Muscle layer of duodenum (tissue), 2 donors: ENCODE data around the gene CCL11.

Experiments used
- H3K27ac ChIP-seq: one replicate; pipeline ENCODE4 v1.7.0; 2013; ENCODE audit warnings: mild to moderate bottlenecking, low read length
- H3K27me3 ChIP-seq: one replicate; pipeline ENCODE4 v1.7.0; 2013; ENCODE audit warnings: low read depth, mild to moderate bottlenecking, control low read depth, low read length
- H3K36me3 ChIP-seq, 2 donors: one replicate each; pipeline ENCODE4 v1.7.0; 2013; ENCODE audit warnings: low read length in 2 of 2, control low read depth in 1 of 2, mild to moderate bottlenecking in 1 of 2; ENCODE audit not compliant: insufficient read depth in 2 of 2, control insufficient read depth in 1 of 2
- H3K4me1 ChIP-seq, 2 donors: one replicate each; pipeline ENCODE4 v1.7.0; 2013; ENCODE audit warnings: low read length in 2 of 2, mild to moderate bottlenecking in 2 of 2, control low read depth in 1 of 2, moderate library complexity in 1 of 2; ENCODE audit not compliant: insufficient read depth in 2 of 2, control insufficient read depth in 1 of 2
- H3K4me3 ChIP-seq, 2 donors: one replicate each; pipeline ENCODE4 v1.7.0; 2013; ENCODE audit warnings: low read length in 2 of 2, low read depth in 1 of 2, mild to moderate bottlenecking in 1 of 2
- H3K9me3 ChIP-seq, 2 donors: one replicate each; pipeline ENCODE4 v1.7.0; 2013; ENCODE audit warnings: low read length in 2 of 2, control low read depth in 1 of 2, mild to moderate bottlenecking in 1 of 2; ENCODE audit not compliant: control insufficient read depth in 1 of 2
- donor health status: healthy.

The CCL11 gene

GRCh38 chr17:34299027-34299426, 13.5 kb downstream of the CCL11 start:
- Histone ChIP-seq H3K4me3 (no peak overlapping the region), H3K4me1 (peaks cover 4 to 10% of the 10 kb centered on the region in 2 donors), H3K27me3 (no peaks in the 10 kb centered on the region), H3K27ac (no peak overlapping the region), H3K36me3 (no peaks in the 10 kb centered on the region), H3K9me3 (no peaks in the 10 kb centered on the region)

- Histone ChIP-seq H3K36me3 (no peaks in the 10 kb centered on the region), H3K4me3 (no peak overlapping the region), H3K27ac (no peak overlapping the region), H3K4me1 (peaks cover 4 to 10% of the 10 kb centered on the region in 2 donors), H3K27me3 (no peaks in the 10 kb centered on the region), H3K9me3 (no peaks in the 10 kb centered on the region)
Measured at GRCh38 chr17:34299956-34300577, 14.5 kb downstream of the CCL11 start.

- Histone ChIP-seq H3K4me3 (no peak overlapping the region), H3K36me3 (no peaks in the 10 kb centered on the region), H3K27ac (no peak overlapping the region), H3K9me3 (no peaks in the 10 kb centered on the region), H3K27me3 (no peaks in the 10 kb centered on the region), H3K4me1 (peaks cover 4 to 10% of the 10 kb centered on the region in 2 donors)
Measured at GRCh38 chr17:34300652-34301370, 15.3 kb downstream of the CCL11 start.

GRCh38 chr17:34301986-34302385, 16.4 kb downstream of the CCL11 start:
- Histone ChIP-seq H3K27me3 (no peaks in the 10 kb centered on the region), H3K27ac (no peak overlapping the region), H3K4me3 (no peak overlapping the region), H3K4me1 (peaks cover 4 to 10% of the 10 kb centered on the region in 2 donors), H3K36me3 (no peaks in the 10 kb centered on the region), H3K9me3 (no peaks in the 10 kb centered on the region)

- no peak overlapping the region for H3K27ac ChIP-seq
- H3K36me3 ChIP-seq: no peaks in the 10 kb centered on the region
- H3K27me3 ChIP-seq: no peaks in the 10 kb centered on the region
- no peaks in the 10 kb centered on the region for H3K9me3 ChIP-seq
- H3K4me3 ChIP-seq: no peak overlapping the region
- H3K4me1 ChIP-seq: peaks cover 4 to 10% of the 10 kb centered on the region in 2 donors
Measured at GRCh38 chr17:34302636-34303035, 17.1 kb downstream of the CCL11 start.

GRCh38 chr17:34303606-34304005, 18.1 kb downstream of the CCL11 start:
- no peaks in the 10 kb centered on the region for H3K9me3 ChIP-seq
- H3K27ac ChIP-seq: no peak overlapping the region
- no peak overlapping the region for H3K4me3 ChIP-seq
- no peaks in the 10 kb centered on the region for H3K36me3 ChIP-seq
- H3K27me3 ChIP-seq: no peaks in the 10 kb centered on the region
- peaks cover 4 to 14% of the 10 kb centered on the region in 2 donors for H3K4me1 ChIP-seq

GRCh38 chr17:34305061-34305460, 19.5 kb downstream of the CCL11 start:
- H3K4me1 ChIP-seq: peaks cover 4 to 14% of the 10 kb centered on the region in 2 donors
- no peaks in the 10 kb centered on the region for H3K9me3 ChIP-seq
- H3K27ac ChIP-seq: no peak overlapping the region
- H3K27me3 ChIP-seq: no peaks in the 10 kb centered on the region
- no peaks in the 10 kb centered on the region for H3K36me3 ChIP-seq
- no peak overlapping the region for H3K4me3 ChIP-seq

GRCh38 chr17:34305606-34306005, 20.1 kb downstream of the CCL11 start:
- no peaks in the 10 kb centered on the region for H3K36me3 ChIP-seq
- no peak overlapping the region for H3K27ac ChIP-seq
- no peaks in the 10 kb centered on the region for H3K9me3 ChIP-seq
- no peaks in the 10 kb centered on the region for H3K27me3 ChIP-seq
- H3K4me3 ChIP-seq: no peak overlapping the region
- H3K4me1 ChIP-seq: peaks cover 4 to 9% of the 10 kb centered on the region in 2 donors

- Histone ChIP-seq H3K27ac (no peak overlapping the region), H3K9me3 (no peaks in the 10 kb centered on the region), H3K4me1 (peaks cover 0 to 5% of the 10 kb centered on the region in 2 donors)
Measured at GRCh38 chr17:34306466-34306865, 20.9 kb downstream of the CCL11 start.

GRCh38 chr17:34307110-34307509, 21.6 kb downstream of the CCL11 start:
- no peaks in the 10 kb centered on the region for H3K36me3 ChIP-seq
- no peak overlapping the region for H3K27ac ChIP-seq
- no peak overlapping the region for H3K4me3 ChIP-seq
- H3K4me1 ChIP-seq: peaks cover 0 to 5% of the 10 kb centered on the region in 2 donors
- H3K9me3 ChIP-seq: no peaks in the 10 kb centered on the region
- H3K27me3 ChIP-seq: no peaks in the 10 kb centered on the region

More at GRCh38 chr17:34306466-34306865, 20.9 kb downstream of the CCL11 start:
- Histone ChIP-seq H3K4me3 (no peak overlapping the region), H3K36me3 (no peaks in the 10 kb centered on the region), H3K27me3 (no peaks in the 10 kb centered on the region)

- Histone ChIP-seq H3K27me3 (no peaks in the 10 kb centered on the region), H3K36me3 (no peaks in the 10 kb centered on the region), H3K4me1 (peaks cover 0 to 5% of the 10 kb centered on the region in 2 donors), H3K27ac (no peak overlapping the region), H3K9me3 (no peaks in the 10 kb centered on the region), H3K4me3 (no peak overlapping the region)
Measured at GRCh38 chr17:34308371-34308770, 22.8 kb downstream of the CCL11 start.
